Subcutaneous abdominal adipose tissue (tissue), 5 donors: ENCODE results near the gene SMG7.

ENCODE experiments used
- H3K27ac ChIP-seq: one replicate; pipeline ENCODE4 v1.7.0; 2013; ENCODE audit warnings: low read depth, mild to moderate bottlenecking, inconsistent platforms, low read length, moderate library complexity
- H3K27me3 ChIP-seq, 5 donors: one replicate each; pipeline ENCODE4 v1.7.0; 2013; ENCODE audit warnings: low read length in 5 of 5, inconsistent platforms in 1 of 5; ENCODE audit not compliant: control insufficient read depth in 5 of 5, insufficient read depth in 4 of 5
- H3K36me3 ChIP-seq, 5 donors: one replicate each; pipeline ENCODE4 v1.7.0; 2013; ENCODE audit warnings: low read length in 5 of 5; ENCODE audit not compliant: control insufficient read depth in 5 of 5, insufficient read depth in 5 of 5
- H3K4me1 ChIP-seq, 5 donors: one replicate each; pipeline ENCODE4 v1.7.0; 2013; ENCODE audit warnings: low read length in 5 of 5, mild to moderate bottlenecking in 3 of 5, moderate library complexity in 1 of 5; ENCODE audit not compliant: control insufficient read depth in 5 of 5, insufficient read depth in 5 of 5
- H3K4me3 ChIP-seq, 5 donors: one replicate each; pipeline ENCODE4 v1.7.0; 2013; ENCODE audit warnings: low read length in 5 of 5, low read depth in 1 of 5
- H3K9ac ChIP-seq, 5 donors: one replicate each; pipeline ENCODE4 v1.7.0; 2013; ENCODE audit warnings: low read length in 5 of 5, mild to moderate bottlenecking in 4 of 5, moderate library complexity in 3 of 5
- H3K9me3 ChIP-seq, 5 donors: one replicate each; pipeline ENCODE4 v1.7.0; 2013; ENCODE audit warnings: low read length in 5 of 5; ENCODE audit not compliant: control insufficient read depth in 5 of 5
- donor health status: healthy.
- donor health status: healthy.
- donor health status: healthy.
- donor health status: healthy.
- donor health status: healthy.

SMG7 gene

GRCh38 chr1:183553764-183554163 is 81.5 kb downstream of the SMG7 start:
- Histone ChIP-seq H3K9ac (no peak overlapping the region), H3K27ac (no peak overlapping the region), H3K36me3 (peaks cover 33 to 80% (median 62%) of the 10 kb centered on the region in 5 donors), H3K4me1 (no peaks in the 10 kb centered on the region), H3K4me3 (no peak overlapping the region), H3K27me3 (no peaks in the 10 kb centered on the region), H3K9me3 (no peaks in the 10 kb centered on the region)

GRCh38 chr1:183554577-183554976 is 82.3 kb downstream of the SMG7 start:
- Histone ChIP-seq H3K4me3 (no peak overlapping the region), H3K9ac (no peak overlapping the region), H3K9me3 (no peaks in the 10 kb centered on the region), H3K27ac (no peak overlapping the region), H3K36me3 (peaks cover 24 to 76% (median 55%) of the 10 kb centered on the region in 5 donors), H3K4me1 (no peaks in the 10 kb centered on the region), H3K27me3 (no peaks in the 10 kb centered on the region)

GRCh38 chr1:183559061-183559460 is 86.8 kb downstream of the SMG7 start:
- H3K9me3 ChIP-seq: no peaks in the 10 kb centered on the region
- H3K4me3 ChIP-seq: no peak overlapping the region
- H3K27me3 ChIP-seq: no peaks in the 10 kb centered on the region
- no peaks in the 10 kb centered on the region for H3K4me1 ChIP-seq
- no peak overlapping the region for H3K9ac ChIP-seq
- no peak overlapping the region for H3K27ac ChIP-seq
- H3K36me3 ChIP-seq: peaks cover 14 to 60% (median 21%) of the 10 kb centered on the region in 5 donors

GRCh38 chr1:183562701-183563100 is 90.4 kb downstream of the SMG7 start:
- H3K4me1 ChIP-seq: peaks cover 0 to 10% (median 4%) of the 10 kb centered on the region in 5 donors
- no peak overlapping the region for H3K4me3 ChIP-seq
- H3K36me3 ChIP-seq: peaks cover 0 to 34% (median 5%) of the 10 kb centered on the region in 5 donors
- no peak overlapping the region for H3K27ac ChIP-seq
- H3K9me3 ChIP-seq: no peaks in the 10 kb centered on the region
- H3K9ac ChIP-seq: no peak overlapping the region
- H3K27me3 ChIP-seq: peaks cover 0 to 5% (median 0%) of the 10 kb centered on the region in 5 donors

GRCh38 chr1:183565261-183565660 is 93.0 kb downstream of the SMG7 start:
- Histone ChIP-seq H3K27ac (no peak overlapping the region), H3K4me3 (no peak overlapping the region), H3K27me3 (peaks cover 0 to 6% (median 0%) of the 10 kb centered on the region in 5 donors), H3K9me3 (no peaks in the 10 kb centered on the region), H3K36me3 (peaks cover 0 to 33% (median 5%) of the 10 kb centered on the region in 5 donors), H3K4me1 (peaks cover 0 to 23% (median 6%) of the 10 kb centered on the region in 5 donors), H3K9ac (no peak overlapping the region)

- Histone ChIP-seq H3K4me3 (no peak overlapping the region), H3K27me3 (peaks cover 0 to 6% (median 0%) of the 10 kb centered on the region in 5 donors), H3K4me1 (peaks cover 0 to 23% (median 6%) of the 10 kb centered on the region in 5 donors), H3K9me3 (no peaks in the 10 kb centered on the region), H3K36me3 (peaks cover 0 to 31% (median 1%) of the 10 kb centered on the region in 5 donors), H3K27ac (no peak overlapping the region), H3K9ac (no peak overlapping the region)
Observed at GRCh38 chr1:183566026-183566425, 93.7 kb downstream of the SMG7 start.

- peaks cover 0 to 6% (median 0%) of the 10 kb centered on the region in 5 donors for H3K27me3 ChIP-seq
- H3K9me3 ChIP-seq: no peaks in the 10 kb centered on the region
- H3K4me3 ChIP-seq: no peak overlapping the region
- peaks cover 0 to 25% (median 2%) of the 10 kb centered on the region in 5 donors for H3K36me3 ChIP-seq
- H3K4me1 ChIP-seq: peaks cover 0 to 23% (median 6%) of the 10 kb centered on the region in 5 donors
- H3K9ac ChIP-seq: no peak overlapping the region
- H3K27ac ChIP-seq: no peak overlapping the region
Observed at GRCh38 chr1:183567584-183567983, 95.3 kb downstream of the SMG7 start.

- no peak overlapping the region for H3K27ac ChIP-seq
Observed at GRCh38 chr1:183568176-183569021, 96.1 kb downstream of the SMG7 start.

GRCh38 chr1:183569141-183569540 is 96.8 kb downstream of the SMG7 start:
- H3K9ac ChIP-seq: no peak overlapping the region
- H3K36me3 ChIP-seq: peaks cover 0 to 25% (median 2%) of the 10 kb centered on the region in 5 donors
- H3K27me3 ChIP-seq: peaks cover 0 to 6% (median 0%) of the 10 kb centered on the region in 5 donors
- peaks cover 0 to 23% (median 6%) of the 10 kb centered on the region in 5 donors for H3K4me1 ChIP-seq
- H3K9me3 ChIP-seq: no peaks in the 10 kb centered on the region
- no peak overlapping the region for H3K4me3 ChIP-seq
- H3K27ac ChIP-seq: no peak overlapping the region

More at GRCh38 chr1:183568176-183569021, 96.1 kb downstream of the SMG7 start:
- peaks cover 0 to 23% (median 2%) of the 10 kb centered on the region in 5 donors for H3K36me3 ChIP-seq
- no peak overlapping the region for H3K4me3 ChIP-seq
- no peaks in the 10 kb centered on the region for H3K9me3 ChIP-seq
- no peak overlapping the region for H3K9ac ChIP-seq
- H3K27me3 ChIP-seq: peaks cover 0 to 6% (median 0%) of the 10 kb centered on the region in 5 donors
- peaks cover 0 to 23% (median 6%) of the 10 kb centered on the region in 5 donors for H3K4me1 ChIP-seq

GRCh38 chr1:183569801-183570200 is 97.5 kb downstream of the SMG7 start:
- no peaks in the 10 kb centered on the region for H3K9me3 ChIP-seq
- no peak overlapping the region for H3K27ac ChIP-seq
- peaks cover 0 to 30% (median 2%) of the 10 kb centered on the region in 5 donors for H3K36me3 ChIP-seq
- peaks cover 0 to 6% (median 0%) of the 10 kb centered on the region in 5 donors for H3K27me3 ChIP-seq
- no peak overlapping the region for H3K4me3 ChIP-seq
- no peak overlapping the region for H3K9ac ChIP-seq
- H3K4me1 ChIP-seq: peaks cover 0 to 23% (median 6%) of the 10 kb centered on the region in 5 donors
